Iris pigment epithelial cell (primary cell): ENCODE results near the gene RBPJ.
"Not testable (repeated sequence)": the region's sequence is repeated elsewhere in the genome, so short reads cannot be mapped to it uniquely, and the experiment has no call there.

Experiments used
- DNase-seq: peaks from one replicate; pipeline ENCODE4 v3.0.0-alpha.2; 2011; ENCODE audit warnings: low read depth

RBPJ gene

DNA sequence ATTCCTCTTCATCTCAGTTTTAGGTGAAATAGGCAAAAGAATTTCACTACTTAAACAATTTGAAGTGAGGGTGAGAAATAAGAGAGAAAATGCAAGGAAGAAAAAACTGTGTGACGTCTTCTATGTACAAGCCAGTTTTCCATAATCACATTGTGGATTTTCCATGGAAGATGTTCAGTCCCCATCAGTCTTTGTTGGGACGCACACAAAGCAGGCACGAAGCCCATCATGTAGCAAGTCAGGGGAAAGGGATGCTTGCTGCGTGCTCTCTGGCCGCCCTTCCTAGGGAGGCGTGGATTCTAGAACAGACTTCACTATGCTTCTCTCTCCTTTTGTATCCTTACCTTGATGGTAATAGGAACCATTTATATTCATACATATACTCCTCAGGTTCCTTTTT lies 54.7 kb downstream of the RBPJ start:
- DNase-seq: no peak

DNA sequence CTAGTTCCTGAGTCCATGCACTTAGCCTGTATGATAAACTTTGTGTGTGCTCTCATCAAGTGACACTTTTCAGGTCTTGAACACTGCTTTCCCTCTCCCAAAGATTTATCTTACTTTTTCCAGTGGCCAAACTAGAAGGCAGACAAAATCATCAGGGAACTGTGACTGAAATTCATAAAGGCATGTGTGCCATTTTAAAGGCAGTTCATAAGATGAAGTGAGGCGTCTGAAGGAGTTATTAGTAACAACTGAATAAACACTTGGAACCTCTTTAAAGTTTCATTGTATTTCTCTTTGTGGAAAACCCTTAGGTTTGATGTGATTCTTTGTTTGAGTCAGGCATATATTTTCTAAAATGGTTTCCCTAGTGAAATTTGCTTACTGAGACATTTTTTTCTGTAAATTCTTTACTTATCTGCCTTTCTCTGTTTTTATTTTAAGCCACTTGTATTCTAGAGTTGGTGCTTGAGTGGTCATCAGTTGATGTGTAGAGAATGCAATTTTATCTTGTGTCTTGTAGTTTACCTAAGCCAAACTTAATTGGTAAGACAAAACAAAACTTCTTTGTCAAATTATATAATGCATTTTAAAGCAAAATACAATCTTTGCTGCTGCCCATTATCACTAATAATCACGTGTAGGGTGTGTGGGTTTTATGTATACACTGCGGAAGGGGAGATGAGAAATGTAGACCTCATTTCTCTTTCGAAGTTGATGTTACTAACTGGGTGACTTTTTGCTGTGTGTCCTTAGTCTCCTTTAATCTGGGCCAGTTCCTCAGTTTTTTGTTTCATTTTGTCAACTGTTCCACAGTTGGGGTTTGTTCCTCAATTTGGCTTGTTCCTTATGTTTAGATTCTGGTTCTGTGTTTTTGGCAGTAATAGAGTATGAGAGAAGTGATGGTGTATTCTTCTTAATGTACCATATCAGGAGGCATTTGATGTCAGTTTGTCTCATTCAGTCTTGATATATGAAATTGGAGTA lies 56.8 kb downstream of the RBPJ start:
- DNase-seq: no peak

DNA sequence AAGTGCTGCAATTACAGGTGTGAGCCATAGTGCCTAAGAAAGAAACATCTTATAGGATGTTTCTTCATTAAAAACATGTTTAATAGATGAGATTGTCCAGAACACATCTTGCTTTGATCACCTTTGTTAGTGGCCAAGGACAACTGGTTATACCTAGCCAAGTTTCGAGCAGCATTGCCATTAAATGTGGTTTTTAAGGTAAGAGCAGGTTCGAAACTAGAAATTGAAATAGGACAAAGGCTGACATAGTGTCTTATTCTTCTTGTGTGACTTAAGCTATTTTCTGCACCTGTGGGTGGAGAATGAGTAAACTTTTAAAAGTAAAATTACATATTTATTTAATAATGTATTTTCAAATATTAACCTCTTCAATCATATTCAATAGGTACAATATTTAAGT lies 59.0 kb downstream of the RBPJ start:
- no peak for DNase-seq

DNA sequence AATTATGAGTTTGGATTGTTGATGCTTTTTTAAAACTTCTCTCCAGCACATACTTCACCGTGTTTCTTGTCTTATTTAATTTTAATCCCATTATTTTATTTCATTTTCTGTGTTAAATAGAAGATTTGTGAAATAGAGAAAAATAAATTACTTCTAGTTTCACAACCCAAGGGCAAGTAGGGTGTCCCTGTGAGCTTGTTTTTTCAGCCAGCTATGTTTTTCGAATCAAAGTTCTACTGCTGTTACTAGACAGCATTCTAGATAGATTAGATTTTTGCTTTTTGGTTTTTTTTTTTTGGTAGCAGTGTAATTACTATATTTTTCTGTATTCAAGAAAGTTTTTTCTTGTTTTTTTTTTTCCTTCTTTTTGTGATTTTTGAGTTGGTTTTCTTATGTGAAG lies 59.9 kb downstream of the RBPJ start:
- no peak for DNase-seq

DNA sequence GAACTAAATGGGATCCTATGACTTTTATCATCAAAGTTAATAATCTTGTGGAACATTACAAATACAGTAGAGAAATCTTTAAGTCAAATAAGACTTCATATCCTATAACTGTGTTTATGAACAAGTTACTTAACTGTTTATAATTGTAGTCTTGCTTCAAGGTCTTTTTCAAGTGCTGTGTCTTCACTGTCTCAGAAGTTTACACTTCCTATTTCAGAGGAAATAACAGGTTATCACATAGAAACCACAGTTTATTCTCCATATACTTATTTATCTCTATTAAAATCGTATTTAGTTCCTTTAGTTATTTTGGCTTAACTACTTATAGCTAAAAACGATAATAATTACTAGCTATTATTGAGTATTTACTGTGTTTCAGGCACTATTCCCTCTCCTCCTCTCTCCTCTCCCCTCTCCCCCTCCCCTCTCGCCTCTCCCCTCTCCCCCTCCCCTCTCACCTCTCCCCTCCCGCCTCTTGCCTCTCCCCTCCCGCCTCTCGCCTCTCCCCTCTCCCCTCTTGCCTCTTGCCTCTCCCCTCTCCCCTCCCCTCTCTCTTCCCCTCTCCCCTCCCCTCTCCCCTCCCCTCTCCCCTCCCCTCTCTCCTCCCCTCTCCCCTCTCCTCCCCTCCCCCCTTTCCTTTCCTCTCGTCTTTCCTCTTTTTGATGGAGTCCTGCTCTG lies 63.7 kb downstream of the RBPJ start:
- DNase-seq: no peak

DNA sequence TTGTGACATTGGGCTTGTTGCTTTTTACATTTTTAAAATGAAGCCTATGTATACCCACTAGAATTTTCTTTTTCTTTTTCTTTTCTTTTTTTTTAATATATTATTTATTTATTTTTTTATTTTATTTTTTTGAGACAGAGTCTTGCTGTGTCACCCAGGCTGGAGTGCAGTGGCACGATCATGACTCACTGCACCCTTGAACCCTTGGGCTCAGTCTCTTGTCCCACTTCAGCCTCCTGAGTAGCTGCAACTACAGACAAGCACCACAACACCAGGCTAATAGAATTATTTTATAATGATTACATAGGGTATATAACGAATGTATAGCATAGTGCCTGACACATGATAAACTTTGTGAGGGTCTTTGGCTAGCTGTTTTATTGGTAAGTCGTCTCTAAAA lies 64.9 kb downstream of the RBPJ start:
- no peak for DNase-seq

DNA sequence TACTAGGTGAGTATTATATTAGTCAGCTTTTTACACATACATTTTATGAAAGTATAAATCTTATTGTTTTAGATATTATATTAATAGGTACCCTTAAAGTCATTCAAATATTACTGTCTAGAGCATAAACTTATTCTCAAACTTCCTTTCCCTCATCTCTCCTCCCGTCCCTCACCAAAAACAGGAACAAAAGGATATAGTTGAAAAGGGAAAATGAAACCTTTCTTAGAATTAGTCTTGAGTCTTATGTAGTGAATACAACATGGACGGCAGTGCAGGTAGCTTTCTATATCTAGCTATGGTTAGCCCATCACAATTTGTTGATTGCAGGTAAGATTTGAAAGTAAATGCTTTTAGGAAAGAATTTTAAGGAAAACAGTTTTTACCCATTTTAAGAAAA lies 65.6 kb downstream of the RBPJ start:
- DNase-seq: no peak

DNA sequence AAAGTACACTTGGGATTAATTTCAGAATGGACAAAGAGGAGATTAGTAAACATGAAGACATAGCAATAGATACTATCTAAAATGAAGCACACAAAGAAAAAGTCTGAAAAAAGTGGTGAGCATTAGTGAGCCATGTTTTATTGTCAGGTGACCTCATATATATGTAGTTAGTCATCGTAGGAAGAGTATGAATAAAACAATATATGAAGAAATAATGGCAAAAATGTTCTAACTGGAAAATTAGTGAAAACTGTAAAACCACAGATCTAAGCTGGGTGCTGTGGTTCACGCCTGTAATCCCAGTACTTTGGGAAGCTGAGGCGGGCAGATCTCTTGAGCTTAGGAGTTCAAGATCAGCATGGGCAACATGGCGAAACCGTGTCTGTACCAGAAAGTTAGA lies 67.9 kb downstream of the RBPJ start:
- peak; percentile 59 for DNase-seq

DNA sequence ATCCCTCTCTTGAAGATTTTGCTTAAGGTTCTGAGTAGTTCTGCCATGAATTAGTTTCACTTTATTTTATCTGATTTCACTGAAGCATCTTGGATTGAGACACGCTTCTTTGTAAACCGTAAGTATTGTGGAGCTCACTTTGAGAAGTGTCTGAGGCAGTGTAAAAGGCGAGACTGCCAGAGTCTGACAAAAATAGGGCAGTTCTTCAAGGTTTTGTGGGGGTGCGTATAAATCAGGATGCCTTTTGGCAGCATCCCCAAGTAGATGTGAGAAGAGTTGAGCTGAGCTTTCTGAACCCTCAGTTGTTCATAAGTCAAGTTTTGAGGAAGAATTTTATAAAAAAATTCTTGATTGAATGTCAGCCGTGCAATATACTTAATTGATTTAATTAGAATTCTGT lies 76.3 kb downstream of the RBPJ start:
- no peak for DNase-seq

DNA sequence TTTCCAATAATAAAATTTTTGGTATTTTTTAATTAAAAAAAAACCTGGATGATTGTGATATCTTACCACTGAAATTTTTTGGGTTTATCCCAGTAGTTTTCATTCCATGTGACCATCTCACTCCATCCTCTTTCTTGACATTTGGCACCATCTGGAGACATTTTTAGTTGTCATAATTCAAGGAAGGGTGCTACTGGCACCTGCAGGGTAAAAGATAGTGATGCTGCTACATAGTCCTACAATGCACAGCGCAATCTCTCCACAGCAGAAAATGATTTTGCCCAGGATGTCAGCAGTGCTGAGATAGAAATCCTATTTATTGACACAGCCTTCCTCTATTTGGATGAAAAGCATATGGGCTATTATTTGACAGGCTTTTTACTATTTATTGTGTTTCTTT lies 79.3 kb downstream of the RBPJ start:
- no peak for DNase-seq

DNA sequence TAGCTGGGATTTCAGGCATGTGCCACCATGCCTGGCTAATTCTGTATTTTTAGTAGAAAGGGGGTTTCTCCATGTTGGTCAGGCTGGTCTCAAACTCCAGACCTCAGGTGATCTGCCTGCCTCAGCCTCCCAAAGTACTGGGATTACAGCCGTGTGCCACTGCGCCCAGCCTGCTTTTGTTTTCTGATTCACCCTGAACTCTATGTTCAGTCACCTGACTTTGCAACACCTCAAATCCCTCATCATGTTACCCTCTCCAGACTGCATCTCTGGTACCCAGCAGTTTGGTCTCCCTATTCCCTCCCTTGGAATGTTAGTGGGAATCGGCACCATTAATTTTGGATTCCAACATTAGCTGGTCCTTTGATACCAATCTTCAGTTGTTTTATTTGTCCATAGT lies 81.2 kb downstream of the RBPJ start:
- not testable (repeated sequence) for DNase-seq

DNA sequence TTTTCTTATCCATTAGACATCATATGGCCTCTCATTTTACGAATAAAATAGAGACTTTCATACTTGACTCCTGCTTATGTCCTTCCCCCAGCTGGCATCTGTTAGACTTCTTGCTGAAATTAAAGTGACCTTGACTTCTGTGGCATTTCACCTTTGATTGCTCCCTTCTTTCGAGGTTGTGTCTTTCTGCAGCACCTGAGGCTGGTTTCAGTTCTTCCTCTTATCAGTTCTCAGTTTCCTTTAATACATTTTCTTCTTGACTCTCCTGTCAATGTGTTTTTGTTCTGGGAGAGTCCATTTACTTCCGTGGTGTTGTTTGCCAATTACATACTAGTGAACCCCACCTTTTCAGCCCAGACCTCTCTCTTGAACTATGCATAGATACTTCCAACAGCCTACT lies 81.6 kb downstream of the RBPJ start:
- DNase-seq: no peak

DNA sequence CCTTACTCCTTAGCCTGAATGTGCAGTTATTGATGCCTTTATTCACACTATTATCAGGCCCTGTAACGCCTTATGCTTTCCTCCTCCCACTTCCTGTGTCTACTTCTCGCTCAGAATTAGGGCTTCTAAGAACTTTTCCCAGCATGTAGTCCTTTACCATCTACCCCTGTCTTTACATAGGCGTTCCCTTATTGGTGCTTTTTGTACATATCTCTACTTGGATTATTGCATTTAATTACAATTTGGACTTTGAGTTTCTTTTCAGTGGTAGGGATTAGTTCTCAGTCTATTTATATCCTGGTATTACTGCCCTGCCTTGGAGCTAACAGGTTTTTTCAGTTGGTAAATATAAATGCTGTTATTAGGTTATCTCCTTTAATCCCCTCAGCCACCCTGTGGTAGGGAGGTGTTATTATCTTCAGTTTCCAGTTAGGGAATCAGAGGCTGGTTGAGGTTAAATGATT lies 84.0 kb downstream of the RBPJ start:
- no peak for DNase-seq

DNA sequence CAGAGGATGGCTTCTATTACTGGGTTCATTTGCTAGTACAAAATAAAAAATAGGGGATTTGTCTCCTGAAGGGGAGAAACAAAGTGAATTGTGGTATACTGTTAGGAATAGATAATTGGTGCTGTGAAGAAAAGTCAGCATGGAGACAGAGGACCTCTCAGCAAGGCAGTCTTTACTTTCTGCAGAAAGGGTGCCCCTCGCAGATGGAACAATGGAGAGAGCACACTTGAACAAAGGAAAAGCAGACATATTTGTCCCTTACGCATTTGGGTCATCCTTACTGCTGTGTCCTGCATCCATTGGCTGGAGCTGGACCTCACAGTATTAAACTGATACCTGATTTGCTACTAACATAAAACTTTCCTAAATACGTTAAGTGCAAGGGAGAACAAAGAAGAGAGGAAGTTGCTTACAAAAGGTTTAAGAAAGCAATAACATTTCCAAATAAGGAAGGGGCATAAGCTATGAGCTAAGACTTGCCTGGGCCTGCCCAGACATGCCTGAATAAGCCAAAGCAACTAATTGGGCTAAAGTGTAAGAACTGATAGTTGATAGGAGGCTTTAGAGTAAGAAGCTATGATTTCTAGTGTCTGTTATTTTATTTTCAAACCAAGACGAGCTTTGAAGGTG lies 85.6 kb downstream of the RBPJ start:
- peak; percentile 50 for DNase-seq

DNA sequence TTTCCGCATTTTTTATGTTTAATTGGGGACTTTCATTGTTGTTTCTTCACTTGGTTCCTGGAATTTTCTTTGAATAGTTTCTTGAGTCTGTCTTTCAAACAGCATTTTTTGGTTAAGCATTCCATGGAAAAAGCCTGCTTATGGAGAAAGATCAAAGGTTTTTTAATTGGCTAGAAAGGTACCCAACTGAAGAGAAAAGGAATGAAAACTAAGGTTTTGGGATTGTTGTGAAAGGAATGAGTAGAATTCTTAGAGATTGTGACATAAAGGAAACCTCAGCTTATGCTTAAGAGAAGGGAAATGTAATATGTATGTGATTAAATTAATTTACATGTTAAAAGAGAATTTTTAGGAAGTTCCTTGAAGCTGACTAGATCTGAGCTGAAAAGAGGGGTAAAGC lies 86.7 kb downstream of the RBPJ start:
- peak; percentile 28 for DNase-seq

DNA sequence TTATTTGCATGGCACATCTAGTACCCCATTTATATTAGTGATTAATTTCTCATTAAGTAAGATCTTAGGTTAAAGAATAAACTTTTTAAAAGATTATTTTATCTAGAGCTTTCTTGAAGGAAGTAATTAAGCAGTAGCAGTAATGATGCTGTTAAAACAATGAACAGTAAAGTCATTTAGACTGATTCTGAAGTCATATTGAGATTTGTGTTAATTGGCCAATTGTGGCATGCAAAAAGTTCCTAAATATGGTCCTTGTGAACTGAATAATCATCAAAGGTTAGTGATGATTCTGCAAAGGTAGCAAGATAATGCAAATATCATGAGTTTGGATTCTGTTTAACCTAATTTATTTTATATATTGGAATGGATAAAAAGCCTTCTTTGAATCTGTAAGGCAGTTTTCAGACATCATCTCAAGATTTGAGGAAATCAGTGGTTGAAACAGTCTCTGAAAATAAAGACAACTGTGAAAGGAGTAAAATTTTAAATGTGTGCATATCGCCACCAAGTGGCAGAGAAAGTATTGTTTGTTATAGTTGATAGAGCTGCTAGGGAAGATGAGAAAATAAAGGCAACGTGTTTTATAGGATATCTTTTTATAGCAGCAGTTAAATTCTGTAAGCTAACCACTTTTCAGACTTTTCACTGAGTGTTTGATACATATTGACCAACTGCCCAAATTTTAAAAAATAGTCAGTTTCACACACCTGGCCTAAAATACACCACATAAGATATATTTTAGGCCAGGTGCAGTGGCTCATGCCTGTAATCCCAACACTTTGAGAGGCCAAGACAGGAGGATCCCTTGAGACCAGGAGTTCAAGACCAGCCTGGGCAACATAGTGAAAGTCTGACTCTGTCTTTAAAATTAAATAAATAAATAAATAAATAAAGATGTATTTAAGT lies 89.8 kb downstream of the RBPJ start:
- DNase-seq: peak; percentile 55

DNA sequence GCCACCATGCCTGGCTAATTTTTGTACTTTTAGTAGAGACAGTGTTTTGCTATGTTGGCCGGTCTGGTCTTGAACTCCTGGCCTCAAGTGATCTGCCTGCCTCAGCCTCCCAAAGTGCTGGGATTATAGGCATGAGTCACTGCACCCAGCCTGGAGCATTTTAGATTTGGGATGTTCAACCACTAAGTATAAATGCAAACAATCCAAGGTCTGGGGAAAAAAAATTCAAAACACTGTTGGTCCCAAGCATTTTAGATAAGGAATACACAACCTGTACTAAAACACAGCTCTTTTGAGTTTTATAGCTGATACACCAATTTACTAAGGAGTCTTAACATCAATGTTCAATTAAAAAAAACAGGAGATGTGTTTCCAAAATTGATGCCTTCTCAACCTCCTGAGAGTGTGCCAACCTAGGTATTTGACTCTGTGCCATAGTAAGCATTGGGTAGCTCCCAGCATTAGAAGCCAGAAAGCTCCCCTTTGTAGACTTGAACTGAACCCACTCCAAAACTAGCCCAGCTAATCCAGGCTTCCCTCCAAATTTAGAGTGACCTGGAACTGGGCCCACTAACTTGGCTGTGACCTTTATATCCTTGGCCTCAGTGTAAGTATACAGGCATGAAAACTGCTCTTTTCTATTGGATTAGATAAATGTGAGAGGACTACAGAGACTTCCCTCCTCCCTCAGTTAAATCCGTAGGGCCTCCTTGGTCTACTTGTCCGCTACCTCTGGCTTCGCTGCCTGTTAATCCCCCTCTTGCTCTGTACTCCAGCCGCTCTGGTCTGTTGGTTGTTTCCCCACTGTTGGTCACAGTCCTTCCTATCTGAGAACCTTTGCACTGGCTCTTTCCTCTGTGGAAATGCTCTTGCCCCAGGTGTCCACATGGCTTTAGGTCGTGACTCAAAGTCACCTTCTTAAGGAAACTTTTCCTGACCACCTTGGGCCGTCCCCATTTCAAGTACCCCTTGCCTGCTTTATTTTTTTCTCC lies 91.9 kb downstream of the RBPJ start:
- no peak for DNase-seq

DNA sequence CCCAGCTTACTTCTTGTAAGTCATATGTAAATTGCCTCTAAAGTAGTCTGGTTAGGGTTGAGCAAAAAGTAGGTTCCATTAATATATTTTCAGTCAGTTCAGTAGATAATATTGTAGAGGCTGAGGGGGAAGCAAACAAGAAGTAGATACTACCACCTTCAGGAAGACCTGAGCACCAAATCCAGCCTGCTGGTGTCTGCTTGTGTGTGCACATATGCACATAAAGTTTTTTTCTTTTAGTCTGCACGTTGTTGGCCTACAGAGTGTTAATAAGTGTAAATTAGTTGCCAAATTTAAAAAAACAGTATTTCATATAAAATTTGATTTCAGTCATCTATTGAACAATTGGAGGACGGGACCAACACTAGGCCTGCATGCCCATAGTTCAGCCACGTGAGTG lies 92.8 kb downstream of the RBPJ start:
- DNase-seq: no peak

DNA sequence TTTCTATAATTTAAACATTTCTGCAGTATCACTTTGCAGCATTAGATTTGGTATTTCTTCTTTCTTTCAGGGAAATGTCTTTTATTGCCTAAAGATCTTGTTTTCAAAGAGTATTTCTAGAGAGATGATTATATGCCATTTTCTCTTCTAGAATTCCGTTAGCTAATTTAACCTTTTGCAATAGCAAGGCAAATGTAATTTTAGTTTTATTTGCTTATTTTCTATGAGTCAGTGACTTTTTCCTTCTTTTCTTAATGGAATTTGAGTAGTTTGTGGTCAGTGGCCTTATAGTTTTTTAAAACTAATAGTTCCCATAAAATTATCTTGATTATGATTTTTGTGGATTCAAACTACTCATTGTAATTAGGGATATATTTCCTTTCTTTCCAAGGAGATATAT lies 97.3 kb downstream of the RBPJ start:
- no peak for DNase-seq

DNA sequence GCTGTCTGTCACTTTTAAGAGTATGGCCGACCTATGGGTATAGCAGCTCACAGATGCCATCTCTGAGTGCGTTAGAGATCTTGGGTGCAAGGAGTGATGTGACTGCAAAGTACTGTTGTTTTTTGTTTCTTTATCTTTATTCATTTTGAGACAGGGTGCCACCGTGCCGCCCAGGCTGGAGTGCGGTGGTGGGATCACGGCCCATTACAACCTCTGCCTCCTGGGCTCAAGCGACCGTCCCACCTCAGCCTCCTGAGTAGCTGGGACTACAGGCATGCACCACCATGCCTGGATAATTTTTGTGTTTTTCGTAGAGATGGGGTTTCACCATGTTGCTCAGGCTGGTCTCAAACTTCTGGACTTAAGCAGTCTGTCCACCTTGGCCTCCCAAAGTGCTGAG lies 98.0 kb downstream of the RBPJ start:
- no peak for DNase-seq

DNA sequence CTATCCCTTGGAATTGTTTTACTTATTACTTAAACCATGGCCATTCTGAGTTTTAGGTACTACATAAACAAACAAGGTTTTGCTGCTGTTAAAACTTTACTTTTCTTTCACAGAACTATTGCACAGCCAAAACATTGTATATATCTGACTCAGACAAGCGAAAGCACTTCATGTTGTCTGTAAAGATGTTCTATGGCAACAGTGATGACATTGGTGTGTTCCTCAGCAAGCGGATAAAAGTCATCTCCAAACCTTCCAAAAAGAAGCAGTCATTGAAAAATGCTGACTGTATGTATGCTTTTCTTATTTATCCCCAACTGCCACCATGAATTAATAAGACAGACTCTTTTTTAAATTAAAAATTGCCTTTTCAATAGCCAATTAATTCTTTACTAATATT lies 99.6 kb downstream of the RBPJ start:
- peak; percentile 88 for DNase-seq
